HG03045 (cell line): Measurements from ENCODE around the gene DCT.

Source experiments
- ATAC-seq: cut with Tn5 transposase; IDR thresholded peaks from one replicate; pipeline ENCODE4 v1.9.1; 2021; ENCODE audit warnings: mild to moderate bottlenecking, moderate library complexity; ENCODE audit not compliant: unreplicated experiment

The DCT gene

DNA sequence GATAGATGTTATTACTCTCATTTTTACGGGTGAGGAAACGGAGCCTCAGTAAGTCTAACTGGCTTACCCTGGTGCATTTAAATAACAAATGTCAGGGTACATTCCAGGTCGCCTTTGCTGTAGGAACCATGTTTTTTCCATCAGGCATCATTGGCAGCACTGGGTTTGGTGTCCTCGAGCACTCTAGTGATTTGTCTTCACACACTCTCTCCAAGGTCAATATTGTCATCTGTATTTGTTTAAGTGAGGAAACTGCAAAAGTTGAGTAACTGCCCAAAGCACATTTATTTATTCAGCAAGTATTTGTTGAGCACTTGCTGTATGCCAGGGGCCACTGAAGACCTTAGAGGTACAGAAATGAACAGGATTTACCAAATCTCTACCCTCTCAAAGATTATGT, 78.6 kb downstream of the DCT start:
- no peak for ATAC-seq

DNA sequence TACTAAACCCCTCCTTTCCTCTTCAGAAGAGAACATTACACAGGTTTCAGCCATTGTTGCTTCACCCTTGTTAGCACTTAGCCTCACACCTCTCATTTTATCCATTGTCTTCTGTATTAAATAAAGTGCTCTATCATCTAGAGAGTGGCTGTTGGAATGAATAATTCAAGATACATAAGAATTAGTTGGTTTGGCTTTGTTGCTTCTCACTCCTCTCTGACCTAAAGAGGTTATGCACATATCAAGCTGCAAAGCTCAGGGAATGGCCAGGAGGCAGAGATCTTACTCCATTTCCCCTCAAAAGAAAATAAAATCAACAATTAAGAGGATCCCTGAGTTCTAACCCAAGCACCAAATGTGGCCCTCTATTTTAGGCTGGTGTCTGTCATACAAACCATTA, 79.7 kb downstream of the DCT start:
- no peak for ATAC-seq

GRCh38 chr13:94395860-94396259, 83.6 kb downstream of the DCT start:
- no peak for ATAC-seq

GRCh38 chr13:94394723-94395122, 84.8 kb downstream of the DCT start:
- ATAC-seq = no peak

DNA sequence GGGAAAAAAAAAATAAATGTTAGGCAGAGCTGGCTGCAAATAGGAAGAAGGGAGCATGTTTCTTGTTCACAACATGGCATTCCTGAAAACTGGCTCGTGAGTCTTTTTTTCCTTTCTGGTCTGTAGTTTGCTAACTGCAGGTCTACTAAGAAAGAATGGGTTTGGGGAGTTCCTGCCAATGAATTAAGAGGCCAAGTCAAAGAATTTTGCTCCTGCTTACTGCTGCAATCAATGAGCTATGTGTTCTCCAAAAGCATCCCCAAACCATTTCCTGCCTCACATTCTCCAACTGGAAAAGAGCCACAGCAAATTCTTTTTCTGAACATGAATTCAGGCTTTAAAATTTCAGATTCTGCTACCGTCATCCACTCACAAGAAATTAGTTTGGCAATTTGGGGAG, 88.6 kb downstream of the DCT start:
- no peak for ATAC-seq

DNA sequence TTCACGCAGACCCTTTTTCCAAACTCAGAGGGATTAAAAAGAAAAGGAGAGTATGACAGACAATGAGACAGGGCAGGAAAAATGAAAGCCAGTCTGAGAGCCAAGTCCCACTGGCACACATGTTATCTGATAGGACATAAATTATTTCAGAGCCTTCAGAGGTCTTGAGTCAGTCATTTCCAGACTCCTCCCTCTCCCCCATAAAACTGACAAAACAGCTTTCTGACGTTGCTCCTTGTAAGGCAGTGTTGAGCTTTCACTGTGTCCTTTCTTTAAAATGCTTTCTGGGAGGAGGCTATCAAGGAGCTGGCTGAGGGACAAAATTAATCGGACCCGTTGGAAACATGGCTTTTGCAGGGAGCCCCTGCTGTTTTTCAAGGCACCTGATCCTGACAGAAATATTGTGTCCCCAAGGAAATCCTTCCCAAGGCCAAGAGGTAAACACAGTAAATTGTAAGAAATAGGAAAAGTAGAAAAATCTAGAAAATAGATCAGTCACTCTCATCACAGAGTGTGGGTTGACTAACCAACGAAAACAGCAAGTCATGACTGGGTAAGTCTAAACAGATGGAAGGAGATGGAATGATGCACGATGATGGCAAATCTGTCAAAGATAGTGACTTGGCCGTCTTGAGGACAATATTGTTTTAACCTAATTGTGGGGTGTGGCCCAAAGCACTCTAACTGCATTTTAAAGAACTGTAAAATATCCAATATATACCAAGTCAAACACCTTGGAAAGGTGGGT, 89.7 kb downstream of the DCT start:
- ATAC-seq = no peak

- ATAC-seq = no peak
Measured at GRCh38 chr13:94387047-94387446, 92.4 kb downstream of the DCT start.
